Osteoblast (primary cell): Measurements from ENCODE around the gene DCDC2. TPM values are rescaled to one million over a fixed set of nuclear protein-coding genes. Genes with fewer than 3 reads are reported as not detected.
A peak's percentile ranks its signal among the peaks of the same experiment; 100 is the strongest.

Source experiments
- DNase-seq: peaks from one replicate; pipeline ENCODE4 v3.0.0; 2011; ENCODE audit warnings: low spot score, mixed read lengths; ENCODE audit not compliant: insufficient read length; ENCODE audit errors: missing footprints
- H2AFZ ChIP-seq: 2 replicates; pipeline ENCODE4 v1.6.0; 2011; ENCODE audit warnings: mild to moderate bottlenecking, low read length
- H3K27ac ChIP-seq: 2 replicates; pipeline ENCODE4 v1.5.1; 2011; ENCODE audit warnings: mild to moderate bottlenecking, low read depth, low read length, moderate library complexity
- H3K27me3 ChIP-seq: 2 replicates; pipeline ENCODE4 v1.6.0; 2012; ENCODE audit warnings: mild to moderate bottlenecking, control low read depth, inconsistent platforms, low read length, moderate library complexity; ENCODE audit not compliant: insufficient read depth
- H3K36me3 ChIP-seq: 2 replicates; pipeline ENCODE4 v1.5.1; 2011; ENCODE audit warnings: mild to moderate bottlenecking, low read length, control low read depth, moderate library complexity; ENCODE audit not compliant: insufficient read depth
- H3K4me1 ChIP-seq: 2 replicates; pipeline ENCODE4 v1.5.1; 2011; ENCODE audit warnings: mild to moderate bottlenecking, low read length, control low read depth, moderate library complexity; ENCODE audit not compliant: insufficient read depth
- H3K4me2 ChIP-seq: 2 replicates; pipeline ENCODE4 v1.6.0; 2011; ENCODE audit warnings: mild to moderate bottlenecking, low read length; ENCODE audit not compliant: insufficient read depth
- H3K4me3 ChIP-seq: fragments of 200-600 bp; sonication (generic); 3 replicates; pipeline ENCODE4 v1.5.1; 2012; ENCODE audit warnings: mild to moderate bottlenecking, low read length, inconsistent platforms; ENCODE audit not compliant: insufficient read depth
- H3K79me2 ChIP-seq: 2 replicates; pipeline ENCODE4 v1.6.0; 2012; ENCODE audit warnings: mild to moderate bottlenecking, low read length, control low read depth, inconsistent platforms; ENCODE audit not compliant: insufficient read depth
- H3K9me3 ChIP-seq: 2 replicates; pipeline ENCODE4 v1.5.1; 2011; ENCODE audit warnings: low read depth, low read length, control low read depth
- H4K20me1 ChIP-seq: 2 replicates; pipeline ENCODE4 v1.6.0; 2012; ENCODE audit warnings: mild to moderate bottlenecking, low read length, control low read depth; ENCODE audit not compliant: insufficient read depth
- CTCF ChIP-seq: IDR thresholded peaks from 2 replicates; pipeline ENCODE4 v1.5.1; 2011; ENCODE audit warnings: mild to moderate bottlenecking, low read depth, low read length, moderate library complexity; ENCODE audit errors: extremely low read depth
- total RNA-seq: library from RNA; depleted of rRNA; stranded (reverse); fragments of >200 nt; gene quantifications from 2 replicates; pipeline ENCODE4 v1.2.3, GENCODE V29; 2012

The DCDC2 gene
- total RNA-seq, 1 donor = under 0.01 TPM

- Histone ChIP-seq H3K27ac (no peak overlapping the region), H3K4me1 (no peaks in the 10 kb centered on the region), H3K27me3 (no peaks in the 10 kb centered on the region), H3K79me2 (no peaks in the 10 kb centered on the region), H3K36me3 (no peaks in the 10 kb centered on the region), H3K4me3 (no peak overlapping the region), H3K4me2 (no peak overlapping the region), H4K20me1 (no peaks in the 10 kb centered on the region), H2AFZ (no peak overlapping the region), H3K9me3 (no peaks in the 10 kb centered on the region)
- TF ChIP-seq CTCF = no peak
- DNase-seq = no peak
Observed at GRCh38 chr6:24334285-24334684, 23.6 kb downstream of the DCDC2 start.

GRCh38 chr6:24332317-24332716 lies 25.5 kb downstream of the DCDC2 start:
- no peak for TF ChIP-seq CTCF
- H3K79me2 ChIP-seq = no peaks in the 10 kb centered on the region
- H3K4me3 ChIP-seq = no peak overlapping the region
- no peaks in the 10 kb centered on the region for H3K27me3 ChIP-seq
- H3K36me3 ChIP-seq = no peaks in the 10 kb centered on the region
- H3K9me3 ChIP-seq = no peaks in the 10 kb centered on the region
- DNase-seq = peak; percentile 42
- H3K4me2 ChIP-seq = no peak overlapping the region
- H3K27ac ChIP-seq = no peak overlapping the region
- H2AFZ ChIP-seq = no peak overlapping the region
- no peaks in the 10 kb centered on the region for H4K20me1 ChIP-seq
- H3K4me1 ChIP-seq = no peaks in the 10 kb centered on the region

- Histone ChIP-seq H3K27me3 (no peaks in the 10 kb centered on the region), H3K79me2 (no peaks in the 10 kb centered on the region), H3K36me3 (no peaks in the 10 kb centered on the region), H3K4me2 (no peak overlapping the region), H3K4me3 (no peak overlapping the region), H3K9me3 (no peaks in the 10 kb centered on the region), H3K27ac (no peak overlapping the region), H4K20me1 (no peaks in the 10 kb centered on the region), H2AFZ (no peak overlapping the region), H3K4me1 (no peaks in the 10 kb centered on the region)
- DNase-seq = no peak
- TF ChIP-seq CTCF = no peak
Observed at GRCh38 chr6:24330137-24330732, 27.6 kb downstream of the DCDC2 start.

- Histone ChIP-seq H4K20me1 (no peaks in the 10 kb centered on the region), H3K36me3 (no peaks in the 10 kb centered on the region), H3K79me2 (no peaks in the 10 kb centered on the region), H3K27ac (no peak overlapping the region), H2AFZ (no peak overlapping the region), H3K4me3 (no peak overlapping the region), H3K27me3 (no peaks in the 10 kb centered on the region), H3K4me2 (no peak overlapping the region), H3K4me1 (no peaks in the 10 kb centered on the region), H3K9me3 (no peaks in the 10 kb centered on the region)
- TF ChIP-seq CTCF = no peak
- no peak for DNase-seq
Observed at GRCh38 chr6:24329451-24329850, 28.4 kb downstream of the DCDC2 start.
